Effector memory CD4-positive, alpha-beta T cell (primary cell): Measurements from ENCODE around the gene MRM3.
"Not testable (repeated sequence)": the region's sequence is repeated elsewhere in the genome, so short reads cannot be mapped to it uniquely, and the experiment has no call there.

Experiments
- DNase-seq, 3 donors: peaks; one replicate each; pipeline ENCODE4 v3.0.0-alpha.2; 2020
- H3K27ac ChIP-seq: 2 replicates; pipeline ENCODE4 v1.7.0; 2013; ENCODE audit warnings: mild to moderate bottlenecking, low read length, moderate library complexity; ENCODE audit not compliant: insufficient read depth, poor library complexity, severe bottlenecking
- H3K27me3 ChIP-seq: replicated peaks from 2 replicates; pipeline ENCODE4 v1.7.0; 2013; ENCODE audit warnings: mild to moderate bottlenecking, low read length; ENCODE audit not compliant: insufficient read depth, control insufficient read depth, poor library complexity, severe bottlenecking
- H3K36me3 ChIP-seq: 2 replicates; pipeline ENCODE4 v1.7.0; 2013; ENCODE audit warnings: mild to moderate bottlenecking, low read length, moderate library complexity; ENCODE audit not compliant: control insufficient read depth, insufficient read depth
- H3K4me1 ChIP-seq: 2 replicates; pipeline ENCODE4 v1.7.0; 2013; ENCODE audit warnings: low read length, mild to moderate bottlenecking; ENCODE audit not compliant: control insufficient read depth, insufficient read depth, poor library complexity, severe bottlenecking
- H3K4me3 ChIP-seq: 2 replicates; pipeline ENCODE4 v1.7.0; 2013; ENCODE audit warnings: low read length, low read depth, mild to moderate bottlenecking; ENCODE audit not compliant: insufficient read depth, poor library complexity, severe bottlenecking
- H3K9me3 ChIP-seq: 2 replicates; pipeline ENCODE4 v1.7.0; 2013; ENCODE audit warnings: mild to moderate bottlenecking, low read length, moderate library complexity; ENCODE audit not compliant: control insufficient read depth

MRM3 gene

GRCh38 chr17:823501-823902 is 41.3 kb downstream of the MRM3 start:
- Histone ChIP-seq H3K36me3 (no peaks in the 10 kb centered on the region), H3K9me3 (no peaks in the 10 kb centered on the region), H3K4me1 (no peaks in the 10 kb centered on the region), H3K4me3 (no peak overlapping the region), H3K27me3 (no peaks in the 10 kb centered on the region), H3K27ac (no peak overlapping the region)
- DNase-seq, result no peak

GRCh38 chr17:824378-824777 is 42.2 kb downstream of the MRM3 start:
- no peak for DNase-seq
- Histone ChIP-seq H3K4me3 (no peak overlapping the region), H3K27me3 (no peaks in the 10 kb centered on the region), H3K9me3 (no peaks in the 10 kb centered on the region), H3K27ac (no peak overlapping the region), H3K36me3 (no peaks in the 10 kb centered on the region), H3K4me1 (no peaks in the 10 kb centered on the region)

GRCh38 chr17:825216-825615 is 43.1 kb downstream of the MRM3 start:
- H3K27ac ChIP-seq, result no peak overlapping the region
- no peaks in the 10 kb centered on the region for H3K36me3 ChIP-seq
- H3K4me1 ChIP-seq, result no peaks in the 10 kb centered on the region
- H3K4me3 ChIP-seq, result no peak overlapping the region
- DNase-seq, result no peak
- H3K27me3 ChIP-seq, result no peaks in the 10 kb centered on the region
- H3K9me3 ChIP-seq, result no peaks in the 10 kb centered on the region

GRCh38 chr17:826778-827177 is 44.6 kb downstream of the MRM3 start:
- Histone ChIP-seq H3K9me3 (no peaks in the 10 kb centered on the region), H3K36me3 (no peaks in the 10 kb centered on the region), H3K27ac (no peak overlapping the region), H3K4me1 (no peaks in the 10 kb centered on the region), H3K4me3 (no peak overlapping the region), H3K27me3 (no peaks in the 10 kb centered on the region)
- no peak for DNase-seq

GRCh38 chr17:828761-829160 is 46.6 kb downstream of the MRM3 start:
- no peak for DNase-seq
- Histone ChIP-seq H3K27ac (no peak overlapping the region), H3K36me3 (no peaks in the 10 kb centered on the region), H3K27me3 (no peaks in the 10 kb centered on the region), H3K4me3 (no peak overlapping the region), H3K4me1 (no peaks in the 10 kb centered on the region), H3K9me3 (no peaks in the 10 kb centered on the region)

- H3K27ac ChIP-seq, H3K27me3 ChIP-seq, H3K4me3 ChIP-seq, H3K9me3 ChIP-seq, H3K4me1 ChIP-seq, H3K36me3 ChIP-seq, DNase-seq: not testable (repeated sequence)
Observed at GRCh38 chr17:829614-830013, 47.5 kb downstream of the MRM3 start.

- no peak for DNase-seq
- H3K36me3 ChIP-seq, result no peaks in the 10 kb centered on the region
- no peaks in the 10 kb centered on the region for H3K4me1 ChIP-seq
- no peak overlapping the region for H3K27ac ChIP-seq
- H3K4me3 ChIP-seq, result no peak overlapping the region
- no peaks in the 10 kb centered on the region for H3K27me3 ChIP-seq
- H3K9me3 ChIP-seq, result no peaks in the 10 kb centered on the region
Observed at GRCh38 chr17:830381-830780, 48.2 kb downstream of the MRM3 start.

- Histone ChIP-seq H3K27me3 (no peaks in the 10 kb centered on the region), H3K36me3 (no peaks in the 10 kb centered on the region), H3K27ac (no peak overlapping the region), H3K4me1 (no peaks in the 10 kb centered on the region), H3K4me3 (no peak overlapping the region), H3K9me3 (no peaks in the 10 kb centered on the region)
- DNase-seq, result no peak
Observed at GRCh38 chr17:830950-831349, 48.8 kb downstream of the MRM3 start.

GRCh38 chr17:834136-834535 is 52.0 kb downstream of the MRM3 start:
- H3K27ac ChIP-seq, result no peak overlapping the region
- H3K4me3 ChIP-seq, result no peak overlapping the region
- no peaks in the 10 kb centered on the region for H3K4me1 ChIP-seq
- no peaks in the 10 kb centered on the region for H3K36me3 ChIP-seq
- no peaks in the 10 kb centered on the region for H3K9me3 ChIP-seq
- DNase-seq, result no peak
- H3K27me3 ChIP-seq, result no peaks in the 10 kb centered on the region

- no peak overlapping the region for H3K4me3 ChIP-seq
- H3K27me3 ChIP-seq, result no peaks in the 10 kb centered on the region
- H3K9me3 ChIP-seq, result no peaks in the 10 kb centered on the region
- H3K36me3 ChIP-seq, result no peaks in the 10 kb centered on the region
- no peak for DNase-seq
- H3K4me1 ChIP-seq, result no peaks in the 10 kb centered on the region
- no peak overlapping the region for H3K27ac ChIP-seq
Observed at GRCh38 chr17:835263-835662, 53.1 kb downstream of the MRM3 start.

GRCh38 chr17:835721-836120 is 53.6 kb downstream of the MRM3 start:
- DNase-seq, H3K4me3 ChIP-seq, H3K27me3 ChIP-seq, H3K9me3 ChIP-seq, H3K4me1 ChIP-seq, H3K36me3 ChIP-seq, H3K27ac ChIP-seq: not testable (repeated sequence)
